ENCODE measurements around the gene PMM1.
"Not testable (repeated sequence)": the region's sequence is repeated elsewhere in the genome, so short reads cannot be mapped to it uniquely, and the experiment has no call there.

Gene PMM1

DNA sequence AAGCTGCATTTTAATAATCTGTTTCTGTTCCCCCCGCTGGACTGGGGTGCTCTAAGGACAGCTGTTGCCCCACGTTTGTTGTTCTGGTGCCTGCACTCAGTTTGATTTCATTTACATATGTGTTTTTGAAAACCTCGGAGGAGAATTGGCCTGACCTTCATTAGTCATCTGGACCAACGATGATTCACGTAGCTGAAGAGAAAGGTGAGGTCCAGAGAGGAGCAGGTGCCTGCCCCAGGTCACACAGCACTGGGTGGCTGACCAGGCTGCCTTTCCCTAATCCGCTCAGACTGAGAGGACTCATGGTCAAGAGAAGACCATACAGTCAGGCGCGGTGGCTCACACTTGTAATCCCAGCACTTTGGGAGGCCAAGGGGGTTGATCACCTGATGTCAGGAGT lies 25.1 kb downstream of the PMM1 start:
- DNase-seq (ENCODE audit: low read depth in 2 of 3, low spot score in 1 of 3) = no peak

- DNase-seq (ENCODE audit: low read depth in 2 of 3, low spot score in 1 of 3) = no peak
Measured at GRCh38 chr22:41563051-41563711, 26.5 kb downstream of the PMM1 start.

DNA sequence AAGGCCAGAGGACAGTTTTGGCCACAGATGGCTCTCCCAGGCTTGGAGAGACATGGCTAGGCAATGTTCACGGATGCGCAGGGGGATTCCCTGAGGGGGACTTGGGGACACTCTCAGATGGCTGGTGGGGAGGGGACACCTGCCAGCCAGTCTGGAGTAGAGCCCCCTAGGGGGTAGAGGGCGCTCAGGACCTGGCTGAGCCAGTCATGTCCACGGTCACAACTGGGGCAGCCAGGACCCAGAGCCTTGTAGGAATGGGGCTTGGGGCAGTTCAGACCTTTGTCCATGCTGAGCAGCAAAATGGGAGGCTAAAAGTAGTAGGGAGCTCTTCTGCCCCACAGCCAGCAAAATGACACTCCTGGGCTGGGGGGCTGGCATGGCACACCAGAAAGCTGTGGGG lies 27.2 kb downstream of the PMM1 start:
- no peak for DNase-seq (ENCODE audit: low read depth in 2 of 3, low spot score in 1 of 3)

- DNase-seq (ENCODE audit: low read depth in 2 of 3, low spot score in 1 of 3) = no peak
Measured at GRCh38 chr22:41561788-41562187, 27.9 kb downstream of the PMM1 start.

DNA sequence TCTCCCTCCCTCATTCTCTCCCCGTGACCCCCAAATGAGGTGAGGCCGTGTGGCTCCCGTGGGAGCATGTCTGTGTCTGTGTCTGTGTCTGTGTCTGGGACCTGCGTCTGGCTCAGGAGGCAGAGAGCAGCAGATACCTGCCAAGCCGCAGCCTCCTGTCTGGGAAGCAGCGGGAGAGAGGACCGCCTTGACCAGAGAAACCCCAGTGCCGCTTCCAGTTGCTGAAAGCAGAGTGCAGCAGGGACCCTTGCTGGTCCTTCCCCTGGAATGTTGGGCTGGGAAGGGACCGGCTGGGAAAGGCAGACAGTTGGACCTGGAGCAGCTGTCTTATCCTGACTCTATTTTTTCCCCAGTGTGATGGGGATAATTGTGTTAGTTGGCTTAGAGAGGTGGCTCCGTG lies 28.3 kb downstream of the PMM1 start:
- DNase-seq (ENCODE audit: low read depth in 2 of 3, low spot score in 1 of 3) = no peak

GRCh38 chr22:41560095-41560471 lies 29.6 kb downstream of the PMM1 start:
- no peak for DNase-seq (ENCODE audit: low read depth in 2 of 3, low spot score in 1 of 3)

DNA sequence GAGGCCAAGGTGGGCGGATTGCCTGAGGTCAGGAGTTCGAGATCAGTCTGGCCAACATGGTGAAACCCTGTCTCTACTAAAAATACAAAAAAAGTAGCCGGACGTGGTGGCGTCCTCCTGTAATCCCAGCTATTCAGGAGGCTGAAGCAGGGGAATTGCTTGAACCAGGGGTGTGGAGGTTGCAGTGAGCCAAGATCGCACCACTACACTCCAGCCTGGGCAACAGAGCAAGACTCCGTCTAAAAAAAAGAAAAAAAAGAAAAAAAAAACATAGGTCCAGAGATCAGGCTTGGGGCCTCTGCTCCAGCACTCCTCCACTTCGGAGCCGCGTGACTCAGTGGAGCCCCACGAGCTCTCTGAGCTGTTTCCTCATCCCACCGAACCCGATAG lies 31.4 kb downstream of the PMM1 start:
- DNase-seq (ENCODE audit: low read depth in 2 of 3, low spot score in 1 of 3) = not testable (repeated sequence)

DNA sequence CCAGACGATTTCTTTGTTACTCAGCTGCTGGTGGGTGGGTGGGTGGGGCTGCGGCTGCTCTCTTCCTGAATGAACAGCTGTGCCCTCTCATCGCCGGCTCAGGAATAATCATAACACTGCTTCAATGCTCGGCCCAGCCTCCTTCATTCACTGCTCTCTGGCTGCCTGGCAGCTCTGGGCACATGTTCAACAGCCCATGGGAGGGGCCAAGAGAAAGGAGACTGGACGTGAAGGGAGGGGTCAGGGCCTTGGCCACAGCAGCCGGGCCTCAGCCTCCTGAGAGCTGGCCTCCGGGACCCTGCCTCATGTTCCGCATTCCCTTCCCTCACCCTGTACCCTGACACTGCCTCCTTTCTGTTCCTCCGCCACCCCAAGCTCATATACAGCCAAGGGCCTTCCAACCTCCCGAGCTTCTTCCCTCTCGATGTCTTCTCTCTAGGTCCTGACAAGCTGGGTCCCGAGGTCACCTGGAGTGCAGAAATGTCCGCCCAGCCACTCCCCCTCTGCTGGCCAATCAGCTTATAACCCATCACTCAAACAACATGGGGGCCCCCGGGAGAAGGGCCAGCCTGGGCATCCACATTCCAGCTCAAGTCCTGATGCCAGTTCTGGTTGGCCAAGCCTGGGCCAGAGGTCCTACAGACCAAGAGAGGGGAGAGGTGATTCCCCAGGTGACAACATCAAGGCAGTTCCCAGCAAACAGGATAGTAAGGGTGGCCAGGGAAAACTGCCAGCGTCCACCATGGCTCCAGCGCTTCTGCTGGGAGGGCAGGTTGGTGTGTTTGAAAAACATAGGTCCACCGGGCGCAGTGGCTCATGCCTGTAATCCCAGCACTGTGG lies 32.0 kb downstream of the PMM1 start:
- peak in 1 of 3 donors; percentile 12 for DNase-seq (ENCODE audit: low read depth in 2 of 3, low spot score in 1 of 3)

GRCh38 chr22:41556561-41556960 lies 33.1 kb downstream of the PMM1 start:
- DNase-seq (ENCODE audit: low read depth in 2 of 3, low spot score in 1 of 3) = no peak

DNA sequence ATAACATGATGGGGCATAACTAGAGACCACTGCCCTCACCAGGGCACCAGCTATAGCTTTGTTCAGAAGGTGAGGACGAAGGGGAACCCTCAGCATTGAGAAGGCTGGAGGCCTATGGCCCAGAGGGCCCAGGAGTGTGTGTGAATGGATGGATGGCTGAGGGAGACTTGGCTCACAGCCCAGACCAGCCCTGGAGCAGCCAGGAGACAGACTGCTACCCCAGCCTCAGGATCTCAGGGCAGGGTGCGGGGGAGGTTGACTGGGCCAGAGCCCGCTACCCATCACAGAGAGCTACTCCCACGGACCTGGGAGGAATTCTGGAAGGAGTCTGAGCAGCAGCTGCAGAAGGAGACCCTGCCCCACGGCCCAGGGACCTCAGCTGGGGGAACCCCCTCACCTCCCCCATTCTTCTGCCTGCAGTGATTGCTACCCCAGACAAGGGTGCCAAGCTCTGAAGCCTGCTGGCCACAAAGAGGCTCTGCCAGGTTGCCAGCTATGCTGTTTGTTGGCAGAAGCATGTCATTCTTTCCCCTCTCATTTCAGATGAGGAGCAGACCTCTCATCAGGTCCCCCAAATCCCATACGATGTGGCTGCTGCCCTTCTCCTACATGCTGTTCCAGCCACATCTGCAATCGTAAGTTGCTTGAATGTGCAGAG lies 34.2 kb downstream of the PMM1 start:
- DNase-seq (ENCODE audit: low read depth in 2 of 3, low spot score in 1 of 3) = no peak

DNA sequence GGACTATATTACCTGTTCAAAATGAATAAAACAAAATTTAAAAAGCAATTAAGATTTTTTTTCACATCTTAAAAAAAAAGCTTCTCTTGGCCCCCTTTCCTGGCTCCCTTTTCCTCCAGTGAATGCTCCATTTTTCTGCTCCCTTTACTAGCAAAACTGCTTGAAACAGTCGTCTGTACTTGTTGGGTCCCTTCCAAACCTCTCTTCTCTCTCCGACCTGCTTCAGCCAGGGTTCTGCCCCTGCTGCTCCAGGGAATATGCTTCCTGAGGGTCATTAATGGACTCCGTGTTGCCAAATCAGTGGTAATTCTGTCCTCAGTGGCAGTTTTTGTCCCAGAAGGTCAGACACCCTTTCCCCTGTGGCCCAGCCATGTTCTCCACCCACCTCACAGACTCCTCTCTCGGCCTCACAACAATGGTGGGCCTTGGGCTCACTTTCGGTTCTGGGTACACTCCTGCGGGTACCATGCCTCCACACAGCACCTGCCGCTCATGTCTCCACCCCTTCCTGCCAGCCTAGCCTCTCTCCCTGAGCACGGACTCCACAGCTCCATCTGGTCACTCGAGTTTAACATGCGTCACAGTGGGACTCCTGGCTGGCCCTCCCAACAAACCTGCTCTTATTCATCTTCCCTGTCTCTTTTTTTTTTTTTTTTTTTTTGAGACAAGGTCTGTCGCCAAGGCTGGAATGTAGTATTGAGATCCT lies 37.6 kb downstream of the PMM1 start:
- no peak for DNase-seq (ENCODE audit: low read depth in 2 of 3, low spot score in 1 of 3)

GRCh38 chr22:41550952-41551491 lies 38.6 kb downstream of the PMM1 start:
- no peak for DNase-seq (ENCODE audit: low read depth in 2 of 3, low spot score in 1 of 3)

DNA sequence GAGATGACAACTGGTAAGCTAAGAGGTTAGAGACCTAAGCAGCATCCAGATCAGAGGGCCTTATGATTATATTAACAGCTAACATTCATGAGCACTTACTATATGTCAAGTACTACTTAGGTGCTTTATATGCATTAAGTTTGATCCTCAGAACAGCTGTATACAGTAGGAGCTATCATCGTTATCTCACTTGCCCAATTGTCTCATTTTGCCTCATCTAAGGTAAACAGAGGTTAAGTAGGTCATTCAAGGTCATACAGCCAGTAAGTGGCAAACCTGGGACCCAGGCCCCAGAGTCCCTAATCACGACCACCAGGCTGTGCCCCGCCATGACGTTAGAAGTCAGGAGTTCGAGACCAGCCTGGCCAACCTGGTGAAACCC lies 40.8 kb downstream of the PMM1 start:
- no peak for DNase-seq (ENCODE audit: low read depth in 2 of 3, low spot score in 1 of 3)

DNA sequence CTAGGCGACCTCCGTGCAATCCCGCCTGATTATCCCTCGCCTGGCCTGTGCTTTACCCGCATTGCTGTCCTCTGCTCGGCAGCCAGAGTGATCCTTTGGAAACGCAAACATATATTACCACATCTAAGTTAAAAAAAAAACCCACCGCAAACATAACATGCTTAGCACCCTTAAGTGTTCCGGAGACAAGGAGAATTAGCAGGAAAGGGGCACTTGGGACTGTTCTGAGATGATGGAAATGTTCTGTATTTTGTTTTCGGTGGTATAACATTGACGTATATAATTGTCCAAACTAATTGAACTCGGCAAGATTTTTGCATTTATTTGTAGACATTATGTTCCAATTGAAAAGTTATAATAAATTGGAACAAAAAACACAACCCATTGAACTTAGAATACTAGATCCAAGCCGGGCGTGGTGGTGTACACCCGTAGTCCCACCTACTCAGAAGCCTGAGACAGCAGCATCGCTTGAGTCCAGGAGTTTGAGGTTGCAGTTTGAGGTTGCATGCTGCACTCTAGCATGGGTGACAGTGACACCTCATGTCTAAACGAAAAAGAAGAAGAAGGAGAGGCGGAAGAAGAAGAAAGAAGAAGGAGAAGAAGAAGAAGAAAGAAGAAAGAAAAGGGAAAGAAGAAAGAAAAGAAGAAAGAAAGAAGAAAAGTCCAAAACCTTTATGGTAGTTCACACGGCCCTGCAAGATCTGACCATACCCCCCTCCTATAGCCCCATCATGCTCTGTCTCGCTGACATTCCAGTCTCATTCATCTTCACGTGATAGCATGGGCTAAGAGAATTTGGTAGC lies 44.8 kb downstream of the PMM1 start:
- no peak for DNase-seq (ENCODE audit: low read depth in 2 of 3, low spot score in 1 of 3)

GRCh38 chr22:41543854-41544670 lies 45.6 kb downstream of the PMM1 start, which contains the start of gene POLR3H:
TSS of gene POLR3H (minus strand) at chr22:41544470. CDS start at chr22:41544101, 369 bp downstream.
- DNase-seq (ENCODE audit: low read depth in 2 of 3, low spot score in 1 of 3) = peak; percentile 91 to 99 (median 95)

GRCh38 chr22:41542224-41542623 lies 47.4 kb downstream of the PMM1 start:
- no peak for DNase-seq (ENCODE audit: low read depth in 2 of 3, low spot score in 1 of 3)

GRCh38 chr22:41541484-41541883 lies 48.2 kb downstream of the PMM1 start:
- DNase-seq (ENCODE audit: low read depth in 2 of 3, low spot score in 1 of 3) = no peak

- no peak for DNase-seq (ENCODE audit: low read depth in 2 of 3, low spot score in 1 of 3)
Measured at GRCh38 chr22:41540365-41540764, 49.3 kb downstream of the PMM1 start.

GRCh38 chr22:41540006-41540315 lies 49.7 kb downstream of the PMM1 start:
- no peak for DNase-seq (ENCODE audit: low read depth in 2 of 3, low spot score in 1 of 3)

All from stimulated activated CD4-positive, alpha-beta T cell treated with anti-CD3 and anti-CD28 coated beads, Interleukin-12 subunit alpha, Interleukin-12 subunit beta, amount 100 ng/mL, for 48 hours (primary cell).